HG02763 (cell line): ENCODE results near the gene PLCG2.
"Not testable (repeated sequence)": the region's sequence is repeated elsewhere in the genome, so short reads cannot be mapped to it uniquely, and the experiment has no call there.

ENCODE experiments used
- ATAC-seq: cut with Tn5 transposase; IDR thresholded peaks from one replicate; pipeline ENCODE4 v1.9.1; 2021; ENCODE audit warnings: mild to moderate bottlenecking, moderate library complexity; ENCODE audit not compliant: unreplicated experiment

PLCG2 gene

GRCh38 chr16:81873843-81874752 is 95.0 kb downstream of the PLCG2 start:
- peak; percentile 62 for ATAC-seq

GRCh38 chr16:81875461-81875860 is 96.4 kb downstream of the PLCG2 start:
- no peak for ATAC-seq

- ATAC-seq, result no peak
Observed at GRCh38 chr16:81876273-81876900, 97.3 kb downstream of the PLCG2 start.

DNA sequence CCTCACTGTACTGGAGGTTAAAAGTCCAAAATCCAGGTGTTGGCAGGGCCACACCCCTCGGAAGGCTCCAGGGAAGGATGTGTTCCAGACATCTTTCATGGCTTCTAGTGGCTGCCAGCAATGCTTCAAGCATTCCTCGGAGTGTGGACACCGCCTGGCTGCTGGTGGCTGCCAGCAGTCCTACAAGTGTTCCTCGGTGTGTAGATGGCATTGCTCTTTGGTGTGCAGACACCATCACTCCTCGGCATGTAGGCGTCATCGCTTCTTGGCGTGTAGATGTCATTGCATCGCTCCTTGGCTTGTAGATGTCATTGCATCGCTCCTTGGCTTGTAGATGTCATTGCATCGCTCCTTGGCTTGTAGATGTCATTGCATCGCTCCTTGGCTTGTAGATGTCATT is 98.4 kb downstream of the PLCG2 start:
- not testable (repeated sequence) for ATAC-seq

DNA sequence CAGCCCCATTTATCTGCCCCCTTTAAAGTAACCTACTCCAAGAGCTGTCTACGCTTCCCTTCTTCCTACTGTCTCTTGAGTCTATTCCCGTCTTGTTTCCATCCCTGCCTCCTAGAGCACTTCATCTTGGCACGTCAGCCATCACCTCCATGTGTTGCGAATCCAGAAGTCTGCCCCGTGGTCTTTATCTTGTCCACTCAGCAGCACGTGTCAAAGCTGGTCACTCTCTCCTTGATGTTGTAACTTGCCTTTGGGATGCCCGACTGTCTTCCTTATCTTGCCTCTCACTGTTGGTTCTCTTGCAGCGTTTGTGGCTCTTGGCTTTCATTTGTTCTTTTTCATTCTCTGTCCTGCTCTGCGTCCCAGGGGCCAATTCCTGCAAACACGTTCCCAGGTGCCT is 99.4 kb downstream of the PLCG2 start:
- no peak for ATAC-seq

GRCh38 chr16:81879625-81880024 is 100.5 kb downstream of the PLCG2 start:
- ATAC-seq, result no peak

DNA sequence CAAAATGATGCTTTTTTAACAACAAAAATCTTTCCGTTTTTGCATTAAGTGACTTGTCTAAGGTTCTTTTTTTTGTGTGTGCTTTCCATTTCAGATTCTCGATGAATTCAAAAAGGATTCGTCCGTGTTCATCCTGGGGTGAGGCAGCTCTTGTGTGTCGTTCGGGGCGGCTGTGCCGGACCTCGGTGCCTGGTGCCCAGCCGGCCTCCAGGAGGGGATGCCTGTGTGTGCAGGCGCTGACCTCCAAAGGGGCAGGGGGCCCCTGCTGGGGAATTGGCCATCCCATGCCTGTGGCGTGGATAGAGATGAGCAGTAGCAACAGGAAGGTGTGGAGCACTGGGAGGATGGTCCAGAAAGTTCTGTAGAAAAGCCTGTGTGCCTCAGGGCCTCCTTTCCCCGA is 101.7 kb downstream of the PLCG2 start:
- ATAC-seq, result no peak

GRCh38 chr16:81881228-81881627 is 102.1 kb downstream of the PLCG2 start:
- ATAC-seq, result no peak

GRCh38 chr16:81882559-81882958 is 103.5 kb downstream of the PLCG2 start:
- ATAC-seq, result no peak

DNA sequence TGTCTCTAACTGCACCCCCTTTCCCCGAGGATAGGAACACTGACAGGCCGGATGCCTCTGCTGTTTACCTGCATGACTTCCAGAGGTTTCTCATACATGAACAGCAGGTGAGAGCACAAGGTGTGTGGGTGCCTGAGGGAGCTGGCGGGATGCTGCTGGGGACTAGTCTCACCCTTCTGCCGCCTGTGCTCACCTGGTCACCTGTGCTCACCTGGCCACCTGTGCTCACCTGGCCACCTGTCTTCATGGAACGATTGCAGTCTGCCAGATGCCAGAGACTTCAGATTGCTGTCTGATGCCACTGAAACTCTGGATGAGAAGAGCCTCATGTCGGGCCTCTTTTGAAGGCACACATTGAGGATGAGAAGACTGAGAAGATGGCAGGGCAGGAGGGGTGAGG is 104.1 kb downstream of the PLCG2 start:
- ATAC-seq, result no peak

DNA sequence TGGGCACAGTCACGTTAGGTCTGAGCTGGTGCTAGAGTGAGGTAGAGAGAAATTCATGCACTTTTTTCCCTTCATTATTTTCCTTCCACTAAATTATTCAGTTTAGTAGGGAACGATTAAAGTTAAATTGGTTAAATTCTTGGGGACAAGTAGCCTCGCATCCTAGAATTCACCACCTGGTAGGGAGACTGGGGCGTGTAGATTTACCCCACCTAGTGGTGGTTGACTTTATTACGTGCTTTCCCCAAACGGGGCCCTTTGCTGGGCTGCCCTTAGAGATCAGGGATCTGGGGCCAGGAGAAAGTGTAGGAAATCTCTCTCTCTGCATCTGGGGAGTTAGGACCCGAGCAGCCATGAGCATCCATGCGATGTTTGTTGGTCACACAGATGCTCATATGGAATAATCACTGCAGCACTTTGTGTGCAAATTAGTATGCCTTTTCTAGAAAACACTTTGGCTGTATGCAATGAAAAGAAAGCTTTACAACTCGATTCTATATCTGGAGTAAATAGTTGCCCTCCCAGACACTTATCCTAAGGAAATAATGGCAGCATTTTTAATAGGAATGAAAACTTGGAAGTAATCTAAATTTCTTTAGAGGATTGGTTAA is 107.0 kb downstream of the PLCG2 start:
- no peak for ATAC-seq

DNA sequence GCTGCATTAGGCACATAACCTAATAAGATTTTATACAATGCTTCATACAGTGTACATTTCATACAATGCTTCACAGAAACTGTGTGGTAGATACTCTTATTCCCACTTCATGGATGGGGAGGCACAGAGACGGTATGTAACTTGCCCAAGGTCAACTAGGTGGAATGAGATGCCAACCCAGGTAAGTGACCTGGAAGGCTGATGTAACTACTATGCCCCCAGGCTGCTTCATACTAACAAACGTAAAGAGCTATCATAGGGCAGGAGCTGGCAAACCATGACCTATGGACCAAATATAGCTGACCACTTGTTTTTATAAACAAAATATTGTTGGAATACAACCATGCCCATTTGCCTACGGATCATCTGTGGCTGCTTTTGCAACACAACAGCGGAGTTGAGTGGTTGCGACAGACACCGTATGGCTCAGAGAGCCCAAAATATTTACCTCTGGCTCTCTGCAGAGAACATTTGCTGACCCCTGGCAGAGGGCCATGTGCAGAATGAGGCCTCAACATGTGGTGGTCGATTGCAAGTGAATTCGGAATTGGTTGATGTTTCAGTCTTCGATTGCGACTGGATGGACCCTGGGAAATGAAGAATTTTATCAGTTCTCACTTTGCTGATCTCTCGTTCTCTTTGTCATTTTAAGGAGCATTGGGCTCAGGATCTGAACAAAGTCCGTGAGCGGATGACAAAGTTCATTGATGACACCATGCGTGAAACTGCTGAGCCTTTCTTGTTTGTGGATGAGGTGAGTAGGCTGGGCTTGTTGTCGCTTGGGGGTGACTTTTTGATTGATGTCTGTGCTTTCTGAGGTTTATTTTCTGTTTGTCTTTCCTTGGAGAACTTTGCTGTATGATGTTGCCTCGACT is 109.7 kb downstream of the PLCG2 start:
- no peak for ATAC-seq

GRCh38 chr16:81891736-81892364 is 112.8 kb downstream of the PLCG2 start:
- ATAC-seq, result no peak

DNA sequence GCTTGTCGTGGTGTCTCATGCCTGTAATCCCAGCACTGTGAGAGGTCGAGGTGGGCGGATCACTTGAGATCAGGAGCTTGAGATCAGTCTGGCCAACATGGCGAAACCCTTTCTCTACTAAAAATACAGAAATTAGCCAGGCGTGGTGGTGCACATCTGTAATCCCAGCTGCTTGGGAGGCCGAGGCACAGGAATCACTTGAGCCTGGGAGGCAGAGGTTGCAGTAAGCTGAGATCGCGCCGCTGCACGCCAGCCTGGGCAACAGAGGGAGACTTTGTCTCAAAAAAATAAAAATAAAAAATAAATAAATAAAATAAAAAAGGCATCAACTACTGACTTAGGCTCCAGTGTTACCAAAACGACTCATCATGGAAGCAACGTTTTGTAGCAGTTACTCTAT is 115.5 kb downstream of the PLCG2 start:
- no peak for ATAC-seq

DNA sequence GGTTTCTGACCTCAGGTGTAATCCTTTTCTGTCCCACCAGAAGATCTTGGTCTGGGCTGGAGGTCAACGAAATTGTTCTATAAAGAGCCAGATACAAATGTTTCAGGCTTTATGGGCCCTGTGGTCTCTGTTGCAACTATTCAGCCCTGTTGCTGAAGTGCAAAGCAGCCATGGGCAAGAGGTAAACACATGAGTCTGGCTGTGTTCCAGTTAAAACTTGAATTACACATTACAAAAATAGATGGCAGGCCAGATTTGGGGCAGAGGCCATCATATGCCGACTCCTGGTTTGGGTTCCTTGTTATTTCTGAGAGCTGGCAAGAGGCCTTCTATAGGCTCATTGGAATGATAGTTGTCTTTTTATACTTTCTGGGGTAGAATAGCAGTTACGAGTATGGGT is 117.8 kb downstream of the PLCG2 start:
- ATAC-seq, result no peak

- ATAC-seq, result no peak
Observed at GRCh38 chr16:81899601-81900000, 120.5 kb downstream of the PLCG2 start.

GRCh38 chr16:81900014-81900413 is 120.9 kb downstream of the PLCG2 start:
- ATAC-seq, result no peak

DNA sequence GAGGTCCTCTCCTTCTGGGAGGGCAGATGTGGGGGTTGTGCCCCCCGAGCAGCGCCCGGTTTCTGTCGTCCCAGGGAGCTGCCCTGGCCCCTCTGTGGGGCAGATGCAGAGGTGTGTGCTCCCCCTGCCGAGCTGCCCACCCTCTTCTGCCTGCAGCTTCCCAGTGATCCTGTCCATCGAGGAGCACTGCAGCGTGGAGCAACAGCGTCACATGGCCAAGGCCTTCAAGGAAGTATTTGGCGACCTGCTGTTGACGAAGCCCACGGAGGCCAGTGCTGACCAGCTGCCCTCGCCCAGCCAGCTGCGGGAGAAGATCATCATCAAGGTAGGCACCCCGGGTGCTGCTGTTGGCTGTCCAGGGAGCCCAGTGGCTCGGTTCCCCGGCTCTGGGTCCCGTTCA is 121.4 kb downstream of the PLCG2 start:
- ATAC-seq, result no peak

GRCh38 chr16:81901484-81901883 is 122.4 kb downstream of the PLCG2 start:
- ATAC-seq, result no peak

- ATAC-seq, result no peak
Observed at GRCh38 chr16:81902025-81902424, 122.9 kb downstream of the PLCG2 start.

GRCh38 chr16:81904320-81904719 is 125.2 kb downstream of the PLCG2 start:
- ATAC-seq, result no peak
